Vagina (tissue), 2 donors: ENCODE measurements around the gene CYLC2.

Experiments
- POLR2A ChIP-seq, 2 donors: fragments of 450-650 bp; IDR thresholded peaks; one replicate each; pipeline ENCODE4 v1.6.1; 2017; ENCODE audit warnings: antibody characterized with exemption in 2 of 2, mild to moderate bottlenecking in 2 of 2, moderate library complexity in 2 of 2
- TF ChIP-seq, protein P1 (sequence below), 3 experiments: fragments of 450-650 bp in 2 of 3; fragments of 200-600 bp in 1 of 3; sonication (generic) in 1 of 3; IDR thresholded peaks; one replicate each; pipeline ENCODE4 v1.5.1; 2017 to 2019; ENCODE audit warnings: antibody characterized with exemption in 3 of 3, mild to moderate bottlenecking in 2 of 3, moderate library complexity in 2 of 3

DNA sequence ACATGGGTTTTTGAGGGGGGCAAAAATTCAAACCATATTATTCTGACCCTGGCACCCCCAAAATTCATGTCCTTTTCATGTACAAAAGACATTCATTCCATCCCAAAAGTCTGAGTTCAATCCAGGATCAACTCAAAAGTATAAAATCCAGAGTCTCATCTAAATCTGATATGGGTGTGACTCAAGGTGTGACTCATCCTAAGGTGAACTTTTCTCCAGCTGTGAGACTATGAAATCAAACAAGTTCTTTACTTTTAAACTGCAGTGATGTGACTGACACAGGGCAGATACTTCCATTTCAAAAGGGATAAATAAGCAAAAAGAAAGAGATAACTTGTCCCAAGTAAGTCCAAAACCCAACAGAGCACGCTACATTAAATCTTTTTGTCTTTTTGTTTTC lies 20.6 kb upstream of the CYLC2 start:
- TF ChIP-seq POLR2A (IDR thresholded peaks at IDR 0.05), result no peak
- TF ChIP-seq, protein P1, sequence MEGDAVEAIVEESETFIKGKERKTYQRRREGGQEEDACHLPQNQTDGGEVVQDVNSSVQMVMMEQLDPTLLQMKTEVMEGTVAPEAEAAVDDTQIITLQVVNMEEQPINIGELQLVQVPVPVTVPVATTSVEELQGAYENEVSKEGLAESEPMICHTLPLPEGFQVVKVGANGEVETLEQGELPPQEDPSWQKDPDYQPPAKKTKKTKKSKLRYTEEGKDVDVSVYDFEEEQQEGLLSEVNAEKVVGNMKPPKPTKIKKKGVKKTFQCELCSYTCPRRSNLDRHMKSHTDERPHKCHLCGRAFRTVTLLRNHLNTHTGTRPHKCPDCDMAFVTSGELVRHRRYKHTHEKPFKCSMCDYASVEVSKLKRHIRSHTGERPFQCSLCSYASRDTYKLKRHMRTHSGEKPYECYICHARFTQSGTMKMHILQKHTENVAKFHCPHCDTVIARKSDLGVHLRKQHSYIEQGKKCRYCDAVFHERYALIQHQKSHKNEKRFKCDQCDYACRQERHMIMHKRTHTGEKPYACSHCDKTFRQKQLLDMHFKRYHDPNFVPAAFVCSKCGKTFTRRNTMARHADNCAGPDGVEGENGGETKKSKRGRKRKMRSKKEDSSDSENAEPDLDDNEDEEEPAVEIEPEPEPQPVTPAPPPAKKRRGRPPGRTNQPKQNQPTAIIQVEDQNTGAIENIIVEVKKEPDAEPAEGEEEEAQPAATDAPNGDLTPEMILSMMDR (IDR thresholded peaks at IDR 0.05), result no peak
